IMR-90 (cell line): ENCODE data around the gene USP35. TPM values are rescaled to one million over a fixed set of nuclear protein-coding genes. Genes with fewer than 3 reads are reported as not detected.

ENCODE experiments used
- ATAC-seq: fragments of 200-7000 bp; cut with Tn5 transposase; 2 replicates; pipeline ENCODE4 v1.9.1; 2020; ENCODE audit warnings: low read depth, mild to moderate bottlenecking, moderate library complexity
- BruUV-seq: library from RNA; stranded (reverse); fragments of 400-500 nt; replicated peaks from 2 replicates; lab custom pipeline; 2021; lab: Mats Ljungman, UMichigan
- CTCF ChIA-PET: fragments of 300-600 bp; formaldehyde crosslinking; extraction: SDS; loops from one replicate; lab custom pipeline; 2021; ENCODE audit warnings: antibody characterized with exemption; lab: Yijun Ruan, JAX
- POLR2A ChIA-PET: fragments of 300-600 bp; sonication (Branson Sonifier 250); formaldehyde crosslinking; loops from one replicate; lab custom pipeline; 2022; ENCODE audit warnings: antibody characterized with exemption; ENCODE audit not compliant: unreplicated experiment; lab: Charles Lee
- DNase-seq: peaks from one replicate; pipeline ENCODE4 v3.0.0; 2013
- H2AFZ ChIP-seq: replicated peaks from 2 replicates; pipeline ENCODE3; 2013; ENCODE audit warnings: low read length, mild to moderate bottlenecking; ENCODE audit not compliant: poor library complexity
- H2AK5ac ChIP-seq: 2 replicates; pipeline ENCODE4 v1.6.1; 2013; ENCODE audit warnings: low read depth, low read length, inconsistent platforms
- H2AK9ac ChIP-seq: replicated peaks from 2 replicates; pipeline ENCODE3; 2013; ENCODE audit warnings: mild to moderate bottlenecking, low read depth, low read length, moderate library complexity; ENCODE audit not compliant: poor library complexity
- H2BK120ac ChIP-seq: 2 replicates; pipeline ENCODE4 v1.6.1; 2013; ENCODE audit warnings: low read depth, low read length, inconsistent platforms
- H2BK15ac ChIP-seq: 3 replicates; pipeline ENCODE4 v1.6.1; 2013; ENCODE audit warnings: low read depth, low read length, inconsistent platforms
- H2BK20ac ChIP-seq: 2 replicates; pipeline ENCODE4 v1.6.1; 2013; ENCODE audit warnings: low read depth, mild to moderate bottlenecking, inconsistent platforms, low read length, moderate library complexity
- H2BK5ac ChIP-seq: 2 replicates; pipeline ENCODE4 v1.6.1; 2013; ENCODE audit warnings: mild to moderate bottlenecking, low read depth, low read length, inconsistent platforms; ENCODE audit not compliant: poor library complexity, severe bottlenecking
- H3K14ac ChIP-seq: replicated peaks from 2 replicates; pipeline ENCODE4 v1.6.1; 2013; ENCODE audit warnings: low read depth, low read length, inconsistent platforms
- H3K18ac ChIP-seq: 2 replicates; pipeline ENCODE4 v1.6.1; 2013; ENCODE audit warnings: low read depth, low read length, control low read depth
- H3K23ac ChIP-seq: 2 replicates; pipeline ENCODE4 v1.6.1; 2013; ENCODE audit warnings: low read depth, low read length, inconsistent platforms
- H3K27ac ChIP-seq: 2 replicates; pipeline ENCODE4 v1.5.1; 2013; ENCODE audit warnings: mild to moderate bottlenecking, control low read depth, low read length; ENCODE audit not compliant: insufficient read depth
- H3K27me3 ChIP-seq: 2 replicates; pipeline ENCODE4 v1.6.1; 2013; ENCODE audit warnings: low read length; ENCODE audit not compliant: control insufficient read depth, insufficient read depth
- H3K36me3 ChIP-seq: 2 replicates; pipeline ENCODE4 v1.6.1; 2013; ENCODE audit warnings: low read length, mixed read lengths; ENCODE audit not compliant: control insufficient read depth, insufficient read depth
- H3K4ac ChIP-seq: 2 replicates; pipeline ENCODE4 v1.6.1; 2013; ENCODE audit warnings: low read depth, low read length, inconsistent platforms
- H3K4me1 ChIP-seq: 2 replicates; pipeline ENCODE4 v1.6.1; 2013; ENCODE audit warnings: low read length, mixed read lengths; ENCODE audit not compliant: control insufficient read depth, insufficient read depth
- H3K4me2 ChIP-seq: 2 replicates; pipeline ENCODE4 v1.6.1; 2013; ENCODE audit warnings: low read depth, mild to moderate bottlenecking, control low read depth, low read length, moderate library complexity
- H3K4me3 ChIP-seq: 2 replicates; pipeline ENCODE4 v1.5.1; 2013; ENCODE audit warnings: low read depth, mild to moderate bottlenecking, control low read depth, low read length, moderate library complexity; ENCODE audit not compliant: insufficient read depth
- H3K56ac ChIP-seq: 2 replicates; pipeline ENCODE4 v1.6.1; 2013; ENCODE audit warnings: low read length, inconsistent platforms; ENCODE audit not compliant: insufficient read depth; ENCODE audit errors: extremely low read depth
- H3K79me1 ChIP-seq, 2 experiments: 2 replicates each; pipeline ENCODE4 v1.6.1; 2013; ENCODE audit warnings: low read length in 2 of 2, inconsistent platforms in 1 of 2, low read depth in 1 of 2
- H3K9ac ChIP-seq: 2 replicates; pipeline ENCODE4 v1.6.1; 2013; ENCODE audit warnings: low read depth, low read length, control low read depth
- H3K9me1 ChIP-seq: 2 replicates; pipeline ENCODE4 v1.6.1; 2013; ENCODE audit warnings: low read length, inconsistent platforms; ENCODE audit not compliant: insufficient read depth
- H3K9me3 ChIP-seq: 2 replicates; pipeline ENCODE4 v1.6.1; 2013; ENCODE audit warnings: low read length; ENCODE audit not compliant: control insufficient read depth, insufficient read depth
- H4K20me1 ChIP-seq: 2 replicates; pipeline ENCODE4 v1.6.1; 2013; ENCODE audit warnings: low read length, inconsistent platforms; ENCODE audit not compliant: insufficient read depth
- H4K5ac ChIP-seq: 2 replicates; pipeline ENCODE4 v1.6.1; 2013; ENCODE audit warnings: mild to moderate bottlenecking, low read depth, low read length, control low read depth
- H4K8ac ChIP-seq, 2 experiments: 2 replicates each; pipeline ENCODE4 v1.6.1; 2013; ENCODE audit warnings: low read depth in 2 of 2, low read length in 2 of 2, control low read depth in 1 of 2, inconsistent platforms in 1 of 2
- H4K91ac ChIP-seq: 2 replicates; pipeline ENCODE4 v1.6.1; 2013; ENCODE audit warnings: low read depth, low read length, inconsistent platforms; ENCODE audit not compliant: insufficient read depth
- FOS ChIP-seq: fragments of 150-350 bp; IDR thresholded peaks from 2 replicates; pipeline ENCODE4 v1.6.1; 2016; ENCODE audit warnings: low read depth, low read length
- MXI1 ChIP-seq: IDR thresholded peaks from 2 replicates; pipeline ENCODE4 v1.6.1; 2012; ENCODE audit warnings: low read depth, mild to moderate bottlenecking, low read length, moderate library complexity, borderline replicate concordance
- RAD21 ChIP-seq: IDR thresholded peaks from 2 replicates; pipeline ENCODE4 v1.6.1; 2012; ENCODE audit warnings: low read length, improper control_type of control experiment
- RFX5 ChIP-seq: IDR thresholded peaks from 2 replicates; pipeline ENCODE4 v1.8.0; 2012; ENCODE audit warnings: low read depth, mild to moderate bottlenecking, low read length, moderate library complexity
- WGBS, 2 experiments: methylation state at CpG; one replicate each; pipeline versions ENCODE4 v1.1.5 to v1.1.7; 2013; ENCODE audit warnings: missing lambda C conversion rate in 2 of 2; ENCODE audit not compliant: insufficient read length in 1 of 2; ENCODE audit errors: extremely low coverage in 2 of 2; 5-methylcytosine and 5-hydroxymethylcytosine counted together
- dilution Hi-C: fragments of 300-500 bp; cut with HindIII; formaldehyde crosslinking; loops from one replicate; pipeline ENCODE4 v1.14.3; 2018; ENCODE audit warnings: low sequenced_read_pairs; ENCODE audit not compliant: unreplicated experiment
- in situ Hi-C: fragments of 300-500 bp; cut with MboI; formaldehyde crosslinking; loops from 3 replicates; pipeline ENCODE4 v1.14.3; 2019; ENCODE audit warnings: low sequenced_read_pairs, inconsistent platforms, mixed read lengths
- intact Hi-C: fragments of 100-400 bp; cut with micrococcal nuclease; formaldehyde crosslinking; loops from 2 replicates; pipeline ENCODE4 v1.10.0; 2022
- polyA plus RNA-seq, 3 experiments: library from polyadenylated mRNA; depleted of rRNA; stranded (reverse); fragments of >200 nt; gene quantifications; 2 replicates each; pipeline ENCODE4 v1.2.3, GENCODE V29; 2012; ENCODE audit warnings: low replicate concordance in 1 of 3
- total RNA-seq: library from RNA; depleted of rRNA; stranded (reverse); fragments of >200 nt; gene quantifications from 2 replicates; pipeline ENCODE4 v1.2.3, GENCODE V29; 2012

The USP35 gene
- total and polyA plus RNA-seq, 2 of the 4 experiments (the other 2 are of a cell fraction), result 2.7 to 11.3 TPM

DNA sequence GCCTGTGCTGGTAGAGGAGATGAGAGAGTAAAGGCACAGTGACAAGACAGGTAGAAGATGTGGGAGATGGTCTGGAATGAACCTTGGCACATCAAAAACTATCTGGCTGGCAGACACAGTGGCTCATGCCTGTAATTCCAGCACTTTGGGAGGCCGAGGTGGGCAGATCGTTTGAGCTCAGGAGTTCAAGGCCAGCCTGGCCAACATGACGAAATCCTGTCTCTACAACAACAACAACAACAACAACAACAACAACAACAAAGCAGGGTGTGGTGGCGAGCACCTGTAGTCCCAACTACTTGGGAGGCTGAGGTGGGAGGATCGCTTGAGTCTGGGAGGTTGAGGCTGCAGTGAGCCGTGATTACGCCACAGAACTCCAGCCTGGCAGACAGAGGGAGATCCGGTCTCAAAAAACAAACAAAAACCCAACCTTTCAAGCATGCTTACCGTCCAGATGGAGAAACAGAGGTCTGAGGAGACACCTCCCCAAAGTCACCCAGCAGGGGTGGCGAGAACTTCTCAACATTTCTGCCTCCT is 12.0 kb upstream of the USP35 start:
- Histone ChIP-seq H3K9me1 (peaks cover 12% of the 10 kb centered on the region), H2BK5ac (no peak overlapping the region), H3K56ac (no peak overlapping the region), H3K79me1 (peaks cover 5 to 60% of the 10 kb centered on the region in 2 experiments), H2AK5ac (no peak overlapping the region), H4K8ac (no peak overlapping the region), H3K9me3 (no peaks in the 10 kb centered on the region), H3K4me3 (no peak overlapping the region), H4K5ac (no peak overlapping the region), H3K36me3 (peaks cover 29% of the 10 kb centered on the region), H2BK15ac (no peak overlapping the region), H3K4me1 (no peaks in the 10 kb centered on the region), H2BK20ac (no peak overlapping the region), H2BK120ac (no peak overlapping the region), H3K23ac (no peak overlapping the region), H3K4ac (no peak overlapping the region), H2AFZ (no peak overlapping the region), H3K9ac (no peak overlapping the region), H3K18ac (no peak overlapping the region), H4K20me1 (peaks cover 5% of the 10 kb centered on the region), H3K27ac (no peak overlapping the region), H3K4me2 (no peak overlapping the region), H3K14ac (no peak overlapping the region), H3K27me3 (no peaks in the 10 kb centered on the region), H4K91ac (no peak overlapping the region), H2AK9ac (no peak overlapping the region)
- dilution Hi-C loops (no loop called here), intact Hi-C loops (no loop called here), in situ Hi-C loops (no loop called here)
- DNase-seq (no peak), ATAC-seq (no peak)
- ChIA-PET POLR2A (no interaction called here), CTCF (no interaction called here)
- no peak for TF ChIP-seq RAD21
- no peak for TF ChIP-seq RFX5
- no peak for TF ChIP-seq MXI1
- TF ChIP-seq FOS, result no peak
- no CpG with 5 or more reads among the region's 10 CpGs for WGBS, 2 experiments
- no TSS peak for BruUV-seq
